Psoas muscle (tissue), 8 donors: ENCODE measurements around the gene LMTK3. TPM values are rescaled to one million over a fixed set of nuclear protein-coding genes. Genes with fewer than 3 reads are reported as not detected.

Source experiments
- ATAC-seq, 4 donors: fragments of 200-7000 bp; cut with Tn5 transposase; one replicate each; pipeline ENCODE4 v1.9.1; 2020; ENCODE audit warnings: moderate library complexity in 3 of 4, mild to moderate bottlenecking in 2 of 4
- DNase-seq, 2 donors: peaks; one replicate each; pipeline ENCODE4 v3.0.0-alpha.2; 2020
- H3K27ac ChIP-seq: fragments of 200-600 bp; one replicate; pipeline ENCODE4 v1.8.0; 2022
- H3K27me3 ChIP-seq, 3 donors: fragments of 200-600 bp in 1 of 3; one replicate each; pipeline versions ENCODE4 v1.6.1 to v1.8.0; 2013 to 2022; ENCODE audit warnings: low read length in 2 of 3, mild to moderate bottlenecking in 2 of 3, moderate library complexity in 1 of 3; ENCODE audit not compliant: insufficient read depth in 3 of 3
- H3K36me3 ChIP-seq, 2 donors: fragments of 200-600 bp in 1 of 2; one replicate each; pipeline versions ENCODE4 v1.6.1 to v1.8.0; 2013 to 2022; ENCODE audit warnings: low read depth in 1 of 2, mild to moderate bottlenecking in 1 of 2, moderate library complexity in 1 of 2; ENCODE audit not compliant: insufficient read depth in 1 of 2
- H3K4me1 ChIP-seq: fragments of 200-600 bp; one replicate; pipeline ENCODE4 v1.8.0; 2022
- H3K4me3 ChIP-seq: fragments of 200-600 bp; one replicate; pipeline ENCODE4 v1.8.0; 2022; ENCODE audit warnings: mild to moderate bottlenecking
- H3K9me3 ChIP-seq: fragments of 200-600 bp; one replicate; pipeline ENCODE4 v1.8.0; 2022
- CTCF ChIP-seq: fragments of 200-600 bp; IDR thresholded peaks from one replicate; pipeline ENCODE4 v1.8.0; 2022; ENCODE audit warnings: antibody characterized with exemption
- WGBS, 3 donors: extraction: QIAGEN DNeasy Blood & Tissue Kit; methylation state at CpG; one replicate each; pipeline versions ENCODE4 v1.1.6 to v1.1.7; 2013; 5-methylcytosine and 5-hydroxymethylcytosine counted together
- intact Hi-C, 2 donors: fragments of 100-400 bp; cut with DNase I; formaldehyde crosslinking; loops; one replicate each; pipeline versions ENCODE4 v1.11.0 to v1.14.2; 2022
- polyA plus RNA-seq, 3 donors: library from polyadenylated mRNA; stranded (reverse); fragments of 200-250 nt; gene quantifications; one replicate each; pipeline ENCODE4 v1.2.3, GENCODE V29; 2013
- total RNA-seq, 4 donors: library from RNA; stranded (reverse); fragmentation: NEBNext Ultra II Directional in 2 of 4; extraction: Animal tissue kit (Norgen Biotek cat#: 25700) in 2 of 4; gene quantifications; one replicate each; pipeline versions ENCODE4 v1.2.1 to v1.2.4, GENCODE V29; 2021 to 2023
- donor health status: healthy with polysubstance abuse.
- donor health status: DM: no; HTN: no; CAD: no; lungs with moderate emphysema.
- donor health status: Bipolar disorder and iron deficiency.
- donor health status: healthy.
- donor health status: DM: yes; HTN: yes; CAD: no.
- donor health status: DM: no; HTN: no; CAD: no.
- donor health status: DM: no; HTN: no; CAD: no.
- donor health status: DM: yes; HTN: yes; CAD: no.

Gene LMTK3
- total and polyA plus RNA-seq, 7 donors: 0.03 to 0.14 (median 0.06) TPM; not detected in 2

GRCh38 chr19:48436586-48436985, 75.0 kb downstream of the LMTK3 start:
- Histone ChIP-seq H3K4me3 (no peak overlapping the region), H3K27ac (no peak overlapping the region), H3K27me3 (peaks cover 0 to 39% (median under 1%) of the 10 kb centered on the region in 3 donors), H3K4me1 (no peaks in the 10 kb centered on the region), H3K9me3 (no peaks in the 10 kb centered on the region), H3K36me3 (no peaks in the 10 kb centered on the region)
- 85 to 92% (median 85%) methylated on average over 5 of the region's 5 CpGs for WGBS, 3 donors
- intact Hi-C loops: no loop called here
- no peak for TF ChIP-seq CTCF
- ATAC-seq (no peak), DNase-seq (no peak)

Other genes with a start within 250 kb of the LMTK3 start
- gene ZNF114, start 241.8 kb downstream of the LMTK3 start, total RNA-seq: under 1 TPM in 1 of 4 donors, not detected in 3; 0.20 TPM
- gene ZNF114, start 241.8 kb downstream of the LMTK3 start, polyA plus RNA-seq: under 1 TPM; 0.04 to 0.13 (median 0.05) TPM
- gene EMP3, start 186.3 kb downstream of the LMTK3 start, total RNA-seq: 10 to 100 TPM in 3 of 4 donors, 1 to 10 TPM in 1; 8.9 to 15.2 (median 14.1) TPM
- gene EMP3, start 186.3 kb downstream of the LMTK3 start, polyA plus RNA-seq: 10 to 100 TPM in 2 of 3 donors, 1 to 10 TPM in 1; 8.9 to 13.7 (median 13.6) TPM
- gene TMEM143, start 147.9 kb downstream of the LMTK3 start, total RNA-seq: 10 to 100 TPM; 52.0 to 65.1 (median 57.7) TPM
- 10 to 100 TPM; 17.1 to 41.9 (median 41.5) TPM for gene TMEM143, start 147.9 kb downstream of the LMTK3 start, polyA plus RNA-seq
- gene SYNGR4, start 147.5 kb downstream of the LMTK3 start, total RNA-seq: not detected
- under 1 TPM in 1 of 3 donors, not detected in 2; 0.04 TPM for gene SYNGR4, start 147.5 kb downstream of the LMTK3 start, polyA plus RNA-seq
- 10 to 100 TPM; 56.5 to 71.0 (median 62.9) TPM for gene KDELR1, start 120.3 kb downstream of the LMTK3 start, total RNA-seq
- 10 to 100 TPM; 37.0 to 48.7 (median 40.0) TPM for gene KDELR1, start 120.3 kb downstream of the LMTK3 start, polyA plus RNA-seq
- gene GRIN2D, start 118.2 kb downstream of the LMTK3 start, total RNA-seq: under 1 TPM; 0.04 to 0.21 (median 0.06) TPM
- gene GRIN2D, start 118.2 kb downstream of the LMTK3 start, polyA plus RNA-seq: under 1 TPM; 0.03 to 0.07 (median 0.04) TPM
- gene GRWD1, start 65.9 kb downstream of the LMTK3 start, total RNA-seq: 10 to 100 TPM; 24.6 to 46.0 (median 40.3) TPM
- gene GRWD1, start 65.9 kb downstream of the LMTK3 start, polyA plus RNA-seq: 10 to 100 TPM; 24.2 to 53.7 (median 42.0) TPM
- 1 to 10 TPM in 3 of 4 donors, under 1 TPM in 1; 0.65 to 2.6 (median 1.3) TPM for gene KCNJ14, start 56.3 kb downstream of the LMTK3 start, total RNA-seq
- gene KCNJ14, start 56.3 kb downstream of the LMTK3 start, polyA plus RNA-seq: 1 to 10 TPM in 1 of 3 donors, under 1 TPM in 2; 0.28 to 1.6 (median 0.58) TPM
- gene CYTH2, start 42.5 kb downstream of the LMTK3 start, total RNA-seq: 10 to 100 TPM; 21.8 to 45.2 (median 29.4) TPM
- gene CYTH2, start 42.5 kb downstream of the LMTK3 start, polyA plus RNA-seq: 10 to 100 TPM; 36.6 to 41.0 (median 39.5) TPM
- gene SULT2B1, start 40.3 kb upstream of the LMTK3 start, total RNA-seq: not detected
- gene SULT2B1, start 40.3 kb upstream of the LMTK3 start, polyA plus RNA-seq: under 1 TPM in 2 of 3 donors, not detected in 1; 0.06 to 0.23 TPM
- gene SPACA4, start 94.9 kb upstream of the LMTK3 start, total RNA-seq: not detected
- gene SPACA4, start 94.9 kb upstream of the LMTK3 start, polyA plus RNA-seq: not detected
- gene FAM83E, start 103.2 kb upstream of the LMTK3 start, total RNA-seq: not detected
- gene FAM83E, start 103.2 kb upstream of the LMTK3 start, polyA plus RNA-seq: under 1 TPM in 2 of 3 donors, not detected in 1; 0.01 to 0.20 TPM
- gene RPL18, start 107.3 kb upstream of the LMTK3 start, total RNA-seq: 100 to 1,000 TPM; 506 to 730 (median 645) TPM
- 1,000 to 10,000 TPM; 1,096 to 1,745 (median 1,373) TPM for gene RPL18, start 107.3 kb upstream of the LMTK3 start, polyA plus RNA-seq
- gene SPHK2, start 107.7 kb upstream of the LMTK3 start, total RNA-seq: 10 to 100 TPM in 2 of 4 donors, 1 to 10 TPM in 2; 4.1 to 12.8 (median 8.8) TPM
- gene SPHK2, start 107.7 kb upstream of the LMTK3 start, polyA plus RNA-seq: 1 to 10 TPM; 3.3 to 7.4 (median 4.8) TPM
- gene DBP, start 125.5 kb upstream of the LMTK3 start, total RNA-seq: 10 to 100 TPM in 1 of 4 donors, 1 to 10 TPM in 3; 3.6 to 14.5 (median 6.5) TPM
- gene DBP, start 125.5 kb upstream of the LMTK3 start, polyA plus RNA-seq: 1 to 10 TPM; 2.8 to 7.0 (median 3.2) TPM
- gene CA11, start 134.4 kb upstream of the LMTK3 start, total RNA-seq: 1 to 10 TPM; 4.1 to 8.8 (median 6.4) TPM
- 10 to 100 TPM in 1 of 3 donors, 1 to 10 TPM in 2; 2.3 to 10.6 (median 9.2) TPM for gene CA11, start 134.4 kb upstream of the LMTK3 start, polyA plus RNA-seq
- under 1 TPM in 1 of 4 donors, not detected in 3; 0.21 TPM for gene NTN5, start 161.2 kb upstream of the LMTK3 start, total RNA-seq
- under 1 TPM in 1 of 3 donors, not detected in 2; 0.04 TPM for gene NTN5, start 161.2 kb upstream of the LMTK3 start, polyA plus RNA-seq
- gene FUT2, start 184.1 kb upstream of the LMTK3 start, total RNA-seq: not detected
- not detected for gene FUT2, start 184.1 kb upstream of the LMTK3 start, polyA plus RNA-seq
- 10 to 100 TPM in 3 of 4 donors, 1 to 10 TPM in 1; 7.9 to 50.9 (median 32.9) TPM for gene MAMSTR, start 207.9 kb upstream of the LMTK3 start, total RNA-seq
- gene MAMSTR, start 207.9 kb upstream of the LMTK3 start, polyA plus RNA-seq: 10 to 100 TPM in 1 of 3 donors, 1 to 10 TPM in 2; 3.1 to 10.5 (median 8.4) TPM
- gene RASIP1, start 228.8 kb upstream of the LMTK3 start, total RNA-seq: 1 to 10 TPM; 6.9 to 9.7 (median 8.0) TPM
- 1 to 10 TPM; 3.9 to 7.7 (median 4.9) TPM for gene RASIP1, start 228.8 kb upstream of the LMTK3 start, polyA plus RNA-seq
- gene IZUMO1, start 235.1 kb upstream of the LMTK3 start, total RNA-seq: under 1 TPM in 3 of 4 donors, not detected in 1; 0.26 to 0.76 (median 0.36) TPM
- under 1 TPM in 2 of 3 donors, not detected in 1; 0.18 to 0.66 TPM for gene IZUMO1, start 235.1 kb upstream of the LMTK3 start, polyA plus RNA-seq
- 1 to 10 TPM; 1.6 to 2.3 (median 2.0) TPM for gene FUT1, start 240.8 kb upstream of the LMTK3 start, total RNA-seq
- gene FUT1, start 240.8 kb upstream of the LMTK3 start, polyA plus RNA-seq: 1 to 10 TPM; 1.1 to 1.3 (median 1.3) TPM
- gene FGF21, start 243.7 kb upstream of the LMTK3 start, total RNA-seq: 1 to 10 TPM in 2 of 4 donors, not detected in 2; 1.7 to 6.2 TPM
- under 1 TPM in 2 of 3 donors, not detected in 1; 0.06 to 0.31 TPM for gene FGF21, start 243.7 kb upstream of the LMTK3 start, polyA plus RNA-seq